Stomach (tissue), 4 donors: ENCODE data around the gene VWA8.

Experiments
- EP300 ChIP-seq: sonication (generic); formaldehyde crosslinking; IDR thresholded peaks from one replicate; pipeline ENCODE4 v1.6.1; 2017; ENCODE audit warnings: antibody characterized with exemption
- POLR2A ChIP-seq, 4 donors: fragments of 450-650 bp; IDR thresholded peaks; one replicate each; pipeline ENCODE4 v1.6.1; 2016; ENCODE audit warnings: antibody characterized with exemption in 4 of 4, control low read depth in 2 of 4, mild to moderate bottlenecking in 1 of 4, moderate library complexity in 1 of 4
- POLR2AphosphoS5 ChIP-seq, 3 donors: sonication (generic); formaldehyde crosslinking; IDR thresholded peaks; one replicate each; pipeline ENCODE4 v1.6.1; 2016; ENCODE audit warnings: antibody characterized with exemption in 3 of 3
- TF ChIP-seq, protein P1 (sequence below), 7 experiments: fragments of 450-650 bp in 4 of 7; fragments of 200-600 bp in 3 of 7; sonication (generic) in 3 of 7; IDR thresholded peaks; one replicate each; pipeline ENCODE4 v1.5.1; 2016 to 2019; ENCODE audit warnings: antibody characterized with exemption in 7 of 7, control low read depth in 2 of 7, mild to moderate bottlenecking in 1 of 7

DNA sequence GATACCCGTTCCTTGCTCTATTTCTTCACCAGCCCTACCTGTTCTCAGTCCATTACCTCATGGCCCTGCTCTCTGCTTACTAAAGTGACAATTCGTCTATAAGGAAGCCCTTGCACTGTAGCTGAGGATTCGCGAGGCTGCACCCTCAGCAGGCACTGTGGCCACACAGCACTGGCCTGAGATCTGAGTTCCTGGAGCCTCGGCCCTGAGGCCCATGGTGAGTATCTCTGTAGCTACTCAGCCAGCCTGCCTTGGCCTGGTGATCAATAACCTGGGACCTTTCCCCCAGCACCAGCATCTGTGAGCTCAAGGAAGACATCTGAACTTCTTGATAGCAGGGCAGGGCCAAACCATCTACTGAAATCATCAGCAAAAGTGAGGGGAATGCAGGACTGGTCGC is 412.9 kb downstream of the VWA8 start:
- no peak for TF ChIP-seq POLR2A (IDR thresholded peaks at IDR 0.05)
- TF ChIP-seq, protein P1, sequence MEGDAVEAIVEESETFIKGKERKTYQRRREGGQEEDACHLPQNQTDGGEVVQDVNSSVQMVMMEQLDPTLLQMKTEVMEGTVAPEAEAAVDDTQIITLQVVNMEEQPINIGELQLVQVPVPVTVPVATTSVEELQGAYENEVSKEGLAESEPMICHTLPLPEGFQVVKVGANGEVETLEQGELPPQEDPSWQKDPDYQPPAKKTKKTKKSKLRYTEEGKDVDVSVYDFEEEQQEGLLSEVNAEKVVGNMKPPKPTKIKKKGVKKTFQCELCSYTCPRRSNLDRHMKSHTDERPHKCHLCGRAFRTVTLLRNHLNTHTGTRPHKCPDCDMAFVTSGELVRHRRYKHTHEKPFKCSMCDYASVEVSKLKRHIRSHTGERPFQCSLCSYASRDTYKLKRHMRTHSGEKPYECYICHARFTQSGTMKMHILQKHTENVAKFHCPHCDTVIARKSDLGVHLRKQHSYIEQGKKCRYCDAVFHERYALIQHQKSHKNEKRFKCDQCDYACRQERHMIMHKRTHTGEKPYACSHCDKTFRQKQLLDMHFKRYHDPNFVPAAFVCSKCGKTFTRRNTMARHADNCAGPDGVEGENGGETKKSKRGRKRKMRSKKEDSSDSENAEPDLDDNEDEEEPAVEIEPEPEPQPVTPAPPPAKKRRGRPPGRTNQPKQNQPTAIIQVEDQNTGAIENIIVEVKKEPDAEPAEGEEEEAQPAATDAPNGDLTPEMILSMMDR (IDR thresholded peaks at IDR 0.05), result no peak
- no peak for TF ChIP-seq POLR2AphosphoS5 (IDR thresholded peaks at IDR 0.05)
- no peak for TF ChIP-seq EP300
